K562 (cell line): ENCODE results near the gene ZNF343. TPM values are rescaled to one million over a fixed set of nuclear protein-coding genes. Genes with fewer than 3 reads are reported as not detected.

ENCODE experiments used
- BRD9 ChIP-seq: fragments of 450-650 bp; IDR thresholded peaks from 2 replicates; pipeline ENCODE4 v1.6.1; 2018; ENCODE audit warnings: low read depth; ENCODE audit not compliant: partially characterized antibody
- CBFB ChIP-seq: sonication (generic); formaldehyde crosslinking; IDR thresholded peaks from 2 replicates; pipeline ENCODE4 v1.4.0; 2020; ENCODE audit warnings: mild to moderate bottlenecking, missing genetic modification reagents
- DLX4 ChIP-seq: fragments of 250-450 bp; sonication (Bioruptor Pico); IDR thresholded peaks from 2 replicates; pipeline ENCODE4 v1.6.1; 2021; ENCODE audit warnings: mild to moderate bottlenecking
- DNMT1 ChIP-seq: fragments of 450-650 bp; IDR thresholded peaks from 2 replicates; pipeline ENCODE4 v1.6.1; 2016; ENCODE audit warnings: antibody characterized with exemption, mild to moderate bottlenecking
- KDM4B ChIP-seq, 2 experiments: fragments of 450-650 bp in 1 of 2; sonication (generic) in 1 of 2; IDR thresholded peaks; 2 replicates each; pipeline ENCODE4 v1.6.1; 2016 to 2017; ENCODE audit warnings: borderline replicate concordance in 2 of 2, antibody characterized with exemption in 1 of 2, low read depth in 1 of 2, mild to moderate bottlenecking in 1 of 2
- MEIS2 ChIP-seq: fragments of 450-650 bp; IDR thresholded peaks from 2 replicates; pipeline ENCODE4 v1.6.1; 2014; ENCODE audit warnings: mild to moderate bottlenecking; ENCODE audit not compliant: partially characterized antibody
- NFRKB ChIP-seq: fragments of 450-650 bp; IDR thresholded peaks from 2 replicates; pipeline ENCODE4 v1.6.1; 2016; ENCODE audit warnings: low read depth
- NONO ChIP-seq, 2 experiments: fragments of 200-400 bp in 1 of 2; fragments of 450-650 bp in 1 of 2; formaldehyde crosslinking in 1 of 2; IDR thresholded peaks; 2 replicates each; pipeline ENCODE4 v1.6.1; 2017; ENCODE audit warnings: low read depth in 2 of 2, mild to moderate bottlenecking in 2 of 2, moderate library complexity in 2 of 2, low read length in 1 of 2
- POLR3G ChIP-seq: IDR thresholded peaks from 2 replicates; pipeline ENCODE4 v1.6.1; 2011; ENCODE audit not compliant: insufficient read length, insufficient replicate concordance; ENCODE audit errors: extremely low read depth
- RBM14 ChIP-seq: fragments of 200-400 bp; formaldehyde crosslinking; IDR thresholded peaks from 2 replicates; pipeline ENCODE4 v1.6.1; 2018; ENCODE audit warnings: low read depth, mild to moderate bottlenecking, low read length, moderate library complexity, borderline replicate concordance; ENCODE audit not compliant: insufficient read depth
- ZBTB33 ChIP-seq: sonication (generic); formaldehyde crosslinking; IDR thresholded peaks from 2 replicates; pipeline ENCODE4 v1.8.1; 2023; ENCODE audit warnings: mild to moderate bottlenecking, missing genetic modification reagents
- polyA plus RNA-seq, 8 experiments: library from polyadenylated mRNA; depleted of rRNA in 4 of 8; stranded (reverse) in 5 of 8; unstranded in 3 of 8; fragments of >200 nt; fragmentation: Nextera tagmentation in 2 of 8; fragmentation: Illumina TruSeq in 1 of 8; extraction: Ambion mirVana in 2 of 8; extraction: Trizol in 1 of 8; gene quantifications; 2 replicates each; pipeline versions ENCODE4 v1.2.1 to v1.2.3, GENCODE V29; 2011 to 2014; ENCODE audit warnings: inconsistent platforms in 1 of 8, missing spikeins in 1 of 8
- total RNA-seq, 7 experiments: library from RNA; depleted of rRNA in 6 of 7; stranded (reverse); fragments of >200 nt in 6 of 7; fragmentation: Illumina TruSeq in 2 of 7; extraction: Trizol in 2 of 7; gene quantifications; 2 replicates each; pipeline versions ENCODE4 v1.2.1 to v1.2.3, GENCODE V29; 2011 to 2021; ENCODE audit warnings: low replicate concordance in 1 of 7
- TF ChIP-seq, protein P1 (sequence below): fragments of 450-650 bp; IDR thresholded peaks from 2 replicates; pipeline ENCODE4 v1.6.1; 2016; ENCODE audit warnings: mild to moderate bottlenecking, moderate library complexity

The ZNF343 gene
- total and polyA plus RNA-seq, 9 of the 15 experiments (the other 6 are each of a cell fraction or from before 2014, with no cell fraction given) = 1.4 to 9.8 (median 6.4) TPM

DNA sequence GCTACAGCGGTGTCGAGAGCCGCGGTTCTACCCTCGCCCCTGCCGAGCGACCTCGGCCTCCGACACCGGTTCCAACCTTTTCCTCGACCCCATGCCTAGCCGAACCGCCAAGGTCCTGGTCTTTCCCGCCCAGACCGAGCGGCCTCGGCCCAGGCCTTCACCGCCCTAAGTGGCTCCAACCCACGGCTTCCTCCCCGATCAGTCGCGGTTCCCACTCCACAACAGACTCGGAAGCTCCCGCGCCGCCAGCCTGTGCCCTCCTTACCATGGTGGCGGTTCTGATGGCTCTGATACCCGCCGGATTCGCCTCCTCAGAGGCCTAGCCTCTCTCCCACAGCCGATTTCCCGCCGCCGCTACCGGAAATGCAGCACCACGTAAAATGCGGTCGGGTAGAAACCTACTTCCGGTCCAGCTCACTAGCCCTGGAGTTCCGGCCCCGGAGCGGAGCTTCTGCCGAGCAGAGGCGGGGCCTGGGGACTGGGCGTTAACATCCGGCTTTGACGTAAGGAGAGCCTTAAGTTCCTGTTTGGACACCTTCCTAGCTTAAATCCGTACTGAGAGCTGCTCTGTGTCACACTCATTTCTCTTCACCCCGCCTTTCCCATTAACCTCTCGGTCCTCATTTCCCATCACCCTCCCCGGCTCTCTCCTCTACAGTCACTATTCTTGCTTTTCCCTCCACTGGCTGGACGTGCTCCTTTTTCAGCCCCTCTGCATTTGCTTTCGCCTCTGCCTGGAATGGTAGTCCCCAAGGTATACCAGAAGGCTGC lies 38.1 kb downstream of the ZNF343 start, which contains the start of gene SNRPB (continued):
- TF ChIP-seq, protein P1, sequence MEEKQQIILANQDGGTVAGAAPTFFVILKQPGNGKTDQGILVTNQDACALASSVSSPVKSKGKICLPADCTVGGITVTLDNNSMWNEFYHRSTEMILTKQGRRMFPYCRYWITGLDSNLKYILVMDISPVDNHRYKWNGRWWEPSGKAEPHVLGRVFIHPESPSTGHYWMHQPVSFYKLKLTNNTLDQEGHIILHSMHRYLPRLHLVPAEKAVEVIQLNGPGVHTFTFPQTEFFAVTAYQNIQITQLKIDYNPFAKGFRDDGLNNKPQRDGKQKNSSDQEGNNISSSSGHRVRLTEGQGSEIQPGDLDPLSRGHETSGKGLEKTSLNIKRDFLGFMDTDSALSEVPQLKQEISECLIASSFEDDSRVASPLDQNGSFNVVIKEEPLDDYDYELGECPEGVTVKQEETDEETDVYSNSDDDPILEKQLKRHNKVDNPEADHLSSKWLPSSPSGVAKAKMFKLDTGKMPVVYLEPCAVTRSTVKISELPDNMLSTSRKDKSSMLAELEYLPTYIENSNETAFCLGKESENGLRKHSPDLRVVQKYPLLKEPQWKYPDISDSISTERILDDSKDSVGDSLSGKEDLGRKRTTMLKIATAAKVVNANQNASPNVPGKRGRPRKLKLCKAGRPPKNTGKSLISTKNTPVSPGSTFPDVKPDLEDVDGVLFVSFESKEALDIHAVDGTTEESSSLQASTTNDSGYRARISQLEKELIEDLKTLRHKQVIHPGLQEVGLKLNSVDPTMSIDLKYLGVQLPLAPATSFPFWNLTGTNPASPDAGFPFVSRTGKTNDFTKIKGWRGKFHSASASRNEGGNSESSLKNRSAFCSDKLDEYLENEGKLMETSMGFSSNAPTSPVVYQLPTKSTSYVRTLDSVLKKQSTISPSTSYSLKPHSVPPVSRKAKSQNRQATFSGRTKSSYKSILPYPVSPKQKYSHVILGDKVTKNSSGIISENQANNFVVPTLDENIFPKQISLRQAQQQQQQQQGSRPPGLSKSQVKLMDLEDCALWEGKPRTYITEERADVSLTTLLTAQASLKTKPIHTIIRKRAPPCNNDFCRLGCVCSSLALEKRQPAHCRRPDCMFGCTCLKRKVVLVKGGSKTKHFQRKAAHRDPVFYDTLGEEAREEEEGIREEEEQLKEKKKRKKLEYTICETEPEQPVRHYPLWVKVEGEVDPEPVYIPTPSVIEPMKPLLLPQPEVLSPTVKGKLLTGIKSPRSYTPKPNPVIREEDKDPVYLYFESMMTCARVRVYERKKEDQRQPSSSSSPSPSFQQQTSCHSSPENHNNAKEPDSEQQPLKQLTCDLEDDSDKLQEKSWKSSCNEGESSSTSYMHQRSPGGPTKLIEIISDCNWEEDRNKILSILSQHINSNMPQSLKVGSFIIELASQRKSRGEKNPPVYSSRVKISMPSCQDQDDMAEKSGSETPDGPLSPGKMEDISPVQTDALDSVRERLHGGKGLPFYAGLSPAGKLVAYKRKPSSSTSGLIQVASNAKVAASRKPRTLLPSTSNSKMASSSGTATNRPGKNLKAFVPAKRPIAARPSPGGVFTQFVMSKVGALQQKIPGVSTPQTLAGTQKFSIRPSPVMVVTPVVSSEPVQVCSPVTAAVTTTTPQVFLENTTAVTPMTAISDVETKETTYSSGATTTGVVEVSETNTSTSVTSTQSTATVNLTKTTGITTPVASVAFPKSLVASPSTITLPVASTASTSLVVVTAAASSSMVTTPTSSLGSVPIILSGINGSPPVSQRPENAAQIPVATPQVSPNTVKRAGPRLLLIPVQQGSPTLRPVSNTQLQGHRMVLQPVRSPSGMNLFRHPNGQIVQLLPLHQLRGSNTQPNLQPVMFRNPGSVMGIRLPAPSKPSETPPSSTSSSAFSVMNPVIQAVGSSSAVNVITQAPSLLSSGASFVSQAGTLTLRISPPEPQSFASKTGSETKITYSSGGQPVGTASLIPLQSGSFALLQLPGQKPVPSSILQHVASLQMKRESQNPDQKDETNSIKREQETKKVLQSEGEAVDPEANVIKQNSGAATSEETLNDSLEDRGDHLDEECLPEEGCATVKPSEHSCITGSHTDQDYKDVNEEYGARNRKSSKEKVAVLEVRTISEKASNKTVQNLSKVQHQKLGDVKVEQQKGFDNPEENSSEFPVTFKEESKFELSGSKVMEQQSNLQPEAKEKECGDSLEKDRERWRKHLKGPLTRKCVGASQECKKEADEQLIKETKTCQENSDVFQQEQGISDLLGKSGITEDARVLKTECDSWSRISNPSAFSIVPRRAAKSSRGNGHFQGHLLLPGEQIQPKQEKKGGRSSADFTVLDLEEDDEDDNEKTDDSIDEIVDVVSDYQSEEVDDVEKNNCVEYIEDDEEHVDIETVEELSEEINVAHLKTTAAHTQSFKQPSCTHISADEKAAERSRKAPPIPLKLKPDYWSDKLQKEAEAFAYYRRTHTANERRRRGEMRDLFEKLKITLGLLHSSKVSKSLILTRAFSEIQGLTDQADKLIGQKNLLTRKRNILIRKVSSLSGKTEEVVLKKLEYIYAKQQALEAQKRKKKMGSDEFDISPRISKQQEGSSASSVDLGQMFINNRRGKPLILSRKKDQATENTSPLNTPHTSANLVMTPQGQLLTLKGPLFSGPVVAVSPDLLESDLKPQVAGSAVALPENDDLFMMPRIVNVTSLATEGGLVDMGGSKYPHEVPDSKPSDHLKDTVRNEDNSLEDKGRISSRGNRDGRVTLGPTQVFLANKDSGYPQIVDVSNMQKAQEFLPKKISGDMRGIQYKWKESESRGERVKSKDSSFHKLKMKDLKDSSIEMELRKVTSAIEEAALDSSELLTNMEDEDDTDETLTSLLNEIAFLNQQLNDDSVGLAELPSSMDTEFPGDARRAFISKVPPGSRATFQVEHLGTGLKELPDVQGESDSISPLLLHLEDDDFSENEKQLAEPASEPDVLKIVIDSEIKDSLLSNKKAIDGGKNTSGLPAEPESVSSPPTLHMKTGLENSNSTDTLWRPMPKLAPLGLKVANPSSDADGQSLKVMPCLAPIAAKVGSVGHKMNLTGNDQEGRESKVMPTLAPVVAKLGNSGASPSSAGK = peak; percentile 83
- no peak for TF ChIP-seq POLR3G
- TF ChIP-seq CBFB = peak; percentile 82
- TF ChIP-seq BRD9 = peak; percentile 100
- TF ChIP-seq KDM4B (IDR thresholded peaks at IDR 0.05; ENCODE audit: borderline replicate concordance in 2 of 2, low read depth in 1 of 2) = peak in 1 of 2 experiments; percentile 97; a peak in 2 of 4 replicates
- TF ChIP-seq NFRKB = peak; percentile 85
- TF ChIP-seq DLX4 (CRISPR knock-in tag) = no peak
- no peak for TF ChIP-seq RBM14
- no peak for TF ChIP-seq DNMT1
- TF ChIP-seq MEIS2 = peak; percentile 39
- peak in 1 of 2 experiments; percentile 65; a peak in 1 of 4 replicates for TF ChIP-seq NONO (IDR thresholded peaks at IDR 0.05; ENCODE audit: low read depth in 2 of 2, low read length in 1 of 2)
- TF ChIP-seq ZBTB33 (CRISPR knock-in tag) = peak; percentile 47
